Measurements from ENCODE around the gene TMEM174.

DNA sequence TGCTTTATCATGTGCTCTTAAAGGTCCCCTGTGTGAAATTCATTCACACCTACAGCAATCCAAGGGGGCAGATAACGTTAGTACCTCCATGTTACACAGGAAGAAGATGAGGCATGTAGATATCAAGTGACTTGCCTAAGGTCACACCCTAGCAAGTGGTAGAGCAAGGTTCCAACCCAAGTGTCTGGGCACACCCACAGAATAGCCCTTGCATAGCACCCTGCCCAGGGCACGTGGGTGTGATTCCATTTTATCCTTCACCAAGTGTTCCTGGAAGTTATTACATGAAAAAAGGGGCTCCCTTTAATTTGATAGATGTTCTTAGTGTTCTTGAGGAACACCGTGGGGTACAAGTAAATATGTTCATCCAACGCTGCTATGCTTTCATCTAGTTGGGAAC is 47.7 kb upstream of the TMEM174 start:
- TF ChIP-seq CTCF (IDR thresholded peaks at IDR 0.05; ENCODE audit: insufficient read depth, low read depth, low read length) (no peak), EZH2 (IDR thresholded peaks at IDR 0.05; ENCODE audit: insufficient read depth, low read length) (no peak)

All from astrocyte (in vitro differentiated cells and primary cell).